Measurements from ENCODE around the gene CRELD1. TPM values are rescaled to one million over a fixed set of nuclear protein-coding genes. Genes with fewer than 3 reads are reported as not detected.
A peak's percentile ranks its signal among the peaks of the same experiment; 100 is the strongest.

CRELD1 gene
- total and polyA plus RNA-seq, 9 of the 15 experiments (the other 6 are each of a cell fraction or from before 2014, with no cell fraction given): 3.3 to 25.8 (median 16.5) TPM

DNA sequence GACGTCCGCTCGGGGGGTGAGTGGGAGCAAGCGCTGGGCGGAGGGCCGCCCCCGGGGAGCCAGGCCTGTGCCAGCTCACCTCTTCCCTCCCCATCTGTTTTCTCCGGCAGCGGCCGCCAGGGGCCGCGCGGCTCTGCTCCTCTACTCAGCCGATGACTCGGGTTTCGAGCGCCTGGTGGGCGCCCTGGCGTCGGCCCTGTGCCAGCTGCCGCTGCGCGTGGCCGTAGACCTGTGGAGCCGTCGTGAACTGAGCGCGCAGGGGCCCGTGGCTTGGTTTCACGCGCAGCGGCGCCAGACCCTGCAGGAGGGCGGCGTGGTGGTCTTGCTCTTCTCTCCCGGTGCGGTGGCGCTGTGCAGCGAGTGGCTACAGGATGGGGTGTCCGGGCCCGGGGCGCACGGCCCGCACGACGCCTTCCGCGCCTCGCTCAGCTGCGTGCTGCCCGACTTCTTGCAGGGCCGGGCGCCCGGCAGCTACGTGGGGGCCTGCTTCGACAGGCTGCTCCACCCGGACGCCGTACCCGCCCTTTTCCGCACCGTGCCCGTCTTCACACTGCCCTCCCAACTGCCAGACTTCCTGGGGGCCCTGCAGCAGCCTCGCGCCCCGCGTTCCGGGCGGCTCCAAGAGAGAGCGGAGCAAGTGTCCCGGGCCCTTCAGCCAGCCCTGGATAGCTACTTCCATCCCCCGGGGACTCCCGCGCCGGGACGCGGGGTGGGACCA, 632 bp upstream of the CRELD1 start (continued):
- no peak for TF ChIP-seq TAF7 (tag; IDR thresholded peaks at IDR 0.05)
- TF ChIP-seq TRIM24 (IDR thresholded peaks at IDR 0.05): 0 out of 4 replicates have a peak, but pooled peaks of 1 of the 2 experiments have one; percentile 6
- TF ChIP-seq RBM39 (optimal IDR thresholded peaks at IDR 0.05; ENCODE audit: low read depth, low read length): no peak
- no peak for TF ChIP-seq SAFB2 (IDR thresholded peaks at IDR 0.05; ENCODE audit: borderline replicate concordance, low read depth, low read length, severe bottlenecking)
- peak; percentile 36 for TF ChIP-seq TAF1 (IDR thresholded peaks at IDR 0.05; ENCODE audit: control insufficient read depth, extremely low read depth, insufficient read depth, low read length, severe bottlenecking)
- peak; percentile 75 for TF ChIP-seq CXXC5 (CRISPR knock-in tag; IDR thresholded peaks at IDR 0.05)
- TF ChIP-seq POLR2A (conservative IDR thresholded peaks at IDR 0.05): no peak; the same call in 1 of the 2 replicates
- TF ChIP-seq NBN (IDR thresholded peaks at IDR 0.05; ENCODE audit: low read depth): no peak; the same call in 1 of the 2 replicates
- no peak for TF ChIP-seq BRCA1 (IDR thresholded peaks at IDR 0.05)
- peak; percentile 96; the same call in 1 of the 2 replicates for TF ChIP-seq BRCA1 (CRISPR knock-in tag; IDR thresholded peaks at IDR 0.05)
- peak; percentile 61 for TF ChIP-seq HCFC1 (IDR thresholded peaks at IDR 0.05; ENCODE audit: low read depth, low read length)
- TF ChIP-seq POLR2H (tag; IDR thresholded peaks at IDR 0.05; ENCODE audit: low read depth): no peak
- TF ChIP-seq, protein P1, sequence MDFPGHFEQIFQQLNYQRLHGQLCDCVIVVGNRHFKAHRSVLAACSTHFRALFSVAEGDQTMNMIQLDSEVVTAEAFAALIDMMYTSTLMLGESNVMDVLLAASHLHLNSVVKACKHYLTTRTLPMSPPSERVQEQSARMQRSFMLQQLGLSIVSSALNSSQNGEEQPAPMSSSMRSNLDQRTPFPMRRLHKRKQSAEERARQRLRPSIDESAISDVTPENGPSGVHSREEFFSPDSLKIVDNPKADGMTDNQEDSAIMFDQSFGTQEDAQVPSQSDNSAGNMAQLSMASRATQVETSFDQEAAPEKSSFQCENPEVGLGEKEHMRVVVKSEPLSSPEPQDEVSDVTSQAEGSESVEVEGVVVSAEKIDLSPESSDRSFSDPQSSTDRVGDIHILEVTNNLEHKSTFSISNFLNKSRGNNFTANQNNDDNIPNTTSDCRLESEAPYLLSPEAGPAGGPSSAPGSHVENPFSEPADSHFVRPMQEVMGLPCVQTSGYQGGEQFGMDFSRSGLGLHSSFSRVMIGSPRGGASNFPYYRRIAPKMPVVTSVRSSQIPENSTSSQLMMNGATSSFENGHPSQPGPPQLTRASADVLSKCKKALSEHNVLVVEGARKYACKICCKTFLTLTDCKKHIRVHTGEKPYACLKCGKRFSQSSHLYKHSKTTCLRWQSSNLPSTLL (IDR thresholded peaks at IDR 0.05): no peak
- no peak for TF ChIP-seq ZC3H11A (IDR thresholded peaks at IDR 0.05; ENCODE audit: low read depth, low read length)
- TF ChIP-seq, protein P2, sequence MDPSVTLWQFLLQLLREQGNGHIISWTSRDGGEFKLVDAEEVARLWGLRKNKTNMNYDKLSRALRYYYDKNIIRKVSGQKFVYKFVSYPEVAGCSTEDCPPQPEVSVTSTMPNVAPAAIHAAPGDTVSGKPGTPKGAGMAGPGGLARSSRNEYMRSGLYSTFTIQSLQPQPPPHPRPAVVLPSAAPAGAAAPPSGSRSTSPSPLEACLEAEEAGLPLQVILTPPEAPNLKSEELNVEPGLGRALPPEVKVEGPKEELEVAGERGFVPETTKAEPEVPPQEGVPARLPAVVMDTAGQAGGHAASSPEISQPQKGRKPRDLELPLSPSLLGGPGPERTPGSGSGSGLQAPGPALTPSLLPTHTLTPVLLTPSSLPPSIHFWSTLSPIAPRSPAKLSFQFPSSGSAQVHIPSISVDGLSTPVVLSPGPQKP (CRISPR knock-in tag; IDR thresholded peaks at IDR 0.05): no peak
- TF ChIP-seq ZNF436 (CRISPR knock-in tag; IDR thresholded peaks at IDR 0.05): no peak
- TF ChIP-seq MAZ (CRISPR knock-in tag; conservative IDR thresholded peaks at IDR 0.05 in 1 of 2, IDR thresholded peaks at IDR 0.05 in 1 of 2): peak; percentile 83 to 85; a peak in 3 of 4 replicates
- TF ChIP-seq ELF4 (CRISPR knock-in tag; IDR thresholded peaks at IDR 0.05): 0 out of 2 replicates have a peak, but pooled peaks have one; percentile 15
- no peak for TF ChIP-seq EP300 (IDR thresholded peaks at IDR 0.05; ENCODE audit: low read length)
- TF ChIP-seq CBFB (CRISPR knock-in tag; IDR thresholded peaks at IDR 0.05): peak; percentile 66; the same call in 1 of the 2 replicates
- TF ChIP-seq, protein P3, sequence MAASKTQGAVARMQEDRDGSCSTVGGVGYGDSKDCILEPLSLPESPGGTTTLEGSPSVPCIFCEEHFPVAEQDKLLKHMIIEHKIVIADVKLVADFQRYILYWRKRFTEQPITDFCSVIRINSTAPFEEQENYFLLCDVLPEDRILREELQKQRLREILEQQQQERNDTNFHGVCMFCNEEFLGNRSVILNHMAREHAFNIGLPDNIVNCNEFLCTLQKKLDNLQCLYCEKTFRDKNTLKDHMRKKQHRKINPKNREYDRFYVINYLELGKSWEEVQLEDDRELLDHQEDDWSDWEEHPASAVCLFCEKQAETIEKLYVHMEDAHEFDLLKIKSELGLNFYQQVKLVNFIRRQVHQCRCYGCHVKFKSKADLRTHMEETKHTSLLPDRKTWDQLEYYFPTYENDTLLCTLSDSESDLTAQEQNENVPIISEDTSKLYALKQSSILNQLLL (CRISPR knock-in tag; IDR thresholded peaks at IDR 0.05; ENCODE audit: borderline replicate concordance): no peak
- no peak for TF ChIP-seq ZNF174 (CRISPR knock-in tag; IDR thresholded peaks at IDR 0.05)
- no peak for TF ChIP-seq ZNF586 (CRISPR knock-in tag; conservative IDR thresholded peaks at IDR 0.05)
- no peak for TF ChIP-seq MEF2D (tag; conservative IDR thresholded peaks at IDR 0.05; ENCODE audit: low read depth)
